ENCODE measurements around the gene RPAP3.

Gene RPAP3

GRCh38 chr12:47743311-47743860 lies 37.6 kb upstream of the RPAP3 start:
- TF ChIP-seq CTCF (IDR thresholded peaks at IDR 0.05; ENCODE audit: low read depth, low read length, missing control alignments) = no peak
- in situ Hi-C loops (cut with HindIII; ENCODE audit: low sequenced_read_pairs) = no loop called here
- no peak overlapping the region for H3K4me3 ChIP-seq (ENCODE audit: low read depth, low read length)
- DNase-seq (ENCODE audit: low read depth) = no peak

GRCh38 chr12:47742253-47742825 lies 36.5 kb upstream of the RPAP3 start:
- in situ Hi-C loops (cut with HindIII; ENCODE audit: low sequenced_read_pairs) = no loop called here
- TF ChIP-seq CTCF (IDR thresholded peaks at IDR 0.05; ENCODE audit: low read depth, low read length, missing control alignments) = peak; percentile 98
- no peak for DNase-seq (ENCODE audit: low read depth)
- no peak overlapping the region for H3K4me3 ChIP-seq (ENCODE audit: low read depth, low read length)

GRCh38 chr12:47741340-47741703 lies 35.5 kb upstream of the RPAP3 start:
- no peak for TF ChIP-seq CTCF (IDR thresholded peaks at IDR 0.05; ENCODE audit: low read depth, low read length, missing control alignments)
- H3K4me3 ChIP-seq (ENCODE audit: low read depth, low read length) = no peak overlapping the region
- in situ Hi-C loops (cut with HindIII; ENCODE audit: low sequenced_read_pairs) = no loop called here
- DNase-seq (ENCODE audit: low read depth) = no peak

GRCh38 chr12:47740606-47741339 lies 34.9 kb upstream of the RPAP3 start:
- H3K4me3 ChIP-seq (ENCODE audit: low read depth, low read length) = no peak overlapping the region
- no peak for DNase-seq (ENCODE audit: low read depth)
- TF ChIP-seq CTCF (IDR thresholded peaks at IDR 0.05; ENCODE audit: low read depth, low read length, missing control alignments) = no peak
- in situ Hi-C loops (cut with HindIII; ENCODE audit: low sequenced_read_pairs) = no loop called here

- no peak for TF ChIP-seq CTCF (IDR thresholded peaks at IDR 0.05; ENCODE audit: low read depth, low read length, missing control alignments)
These were observed 34.1 kb upstream of the RPAP3 start for GRCh38 chr12:47739979-47740378.

GRCh38 chr12:47739297-47739696 lies 33.5 kb upstream of the RPAP3 start:
- in situ Hi-C loops (cut with HindIII; ENCODE audit: low sequenced_read_pairs) = no loop called here
- no peak for DNase-seq (ENCODE audit: low read depth)
- TF ChIP-seq CTCF (IDR thresholded peaks at IDR 0.05; ENCODE audit: low read depth, low read length, missing control alignments) = no peak
- H3K4me3 ChIP-seq (ENCODE audit: low read depth, low read length) = no peak overlapping the region

More at GRCh38 chr12:47739979-47740378, 34.1 kb upstream of the RPAP3 start:
- no peak for DNase-seq (ENCODE audit: low read depth)
- in situ Hi-C loops (cut with HindIII; ENCODE audit: low sequenced_read_pairs) = no loop called here
- H3K4me3 ChIP-seq (ENCODE audit: low read depth, low read length) = no peak overlapping the region
